Activated T-cell treated with anti-CD3 and anti-CD28 coated beads for 24 hours (primary cell): ENCODE measurements around the gene SLC2A5.
A peak's percentile ranks its signal among the peaks of the same experiment; 100 is the strongest.
"Not testable (repeated sequence)": the region's sequence is repeated elsewhere in the genome, so short reads cannot be mapped to it uniquely, and the experiment has no call there.

Experiments used
- DNase-seq: peaks from one replicate; pipeline ENCODE4 v3.0.0-alpha.2; 2020; ENCODE audit warnings: low read depth

The SLC2A5 gene, protein sequence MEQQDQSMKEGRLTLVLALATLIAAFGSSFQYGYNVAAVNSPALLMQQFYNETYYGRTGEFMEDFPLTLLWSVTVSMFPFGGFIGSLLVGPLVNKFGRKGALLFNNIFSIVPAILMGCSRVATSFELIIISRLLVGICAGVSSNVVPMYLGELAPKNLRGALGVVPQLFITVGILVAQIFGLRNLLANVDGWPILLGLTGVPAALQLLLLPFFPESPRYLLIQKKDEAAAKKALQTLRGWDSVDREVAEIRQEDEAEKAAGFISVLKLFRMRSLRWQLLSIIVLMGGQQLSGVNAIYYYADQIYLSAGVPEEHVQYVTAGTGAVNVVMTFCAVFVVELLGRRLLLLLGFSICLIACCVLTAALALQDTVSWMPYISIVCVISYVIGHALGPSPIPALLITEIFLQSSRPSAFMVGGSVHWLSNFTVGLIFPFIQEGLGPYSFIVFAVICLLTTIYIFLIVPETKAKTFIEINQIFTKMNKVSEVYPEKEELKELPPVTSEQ

DNA sequence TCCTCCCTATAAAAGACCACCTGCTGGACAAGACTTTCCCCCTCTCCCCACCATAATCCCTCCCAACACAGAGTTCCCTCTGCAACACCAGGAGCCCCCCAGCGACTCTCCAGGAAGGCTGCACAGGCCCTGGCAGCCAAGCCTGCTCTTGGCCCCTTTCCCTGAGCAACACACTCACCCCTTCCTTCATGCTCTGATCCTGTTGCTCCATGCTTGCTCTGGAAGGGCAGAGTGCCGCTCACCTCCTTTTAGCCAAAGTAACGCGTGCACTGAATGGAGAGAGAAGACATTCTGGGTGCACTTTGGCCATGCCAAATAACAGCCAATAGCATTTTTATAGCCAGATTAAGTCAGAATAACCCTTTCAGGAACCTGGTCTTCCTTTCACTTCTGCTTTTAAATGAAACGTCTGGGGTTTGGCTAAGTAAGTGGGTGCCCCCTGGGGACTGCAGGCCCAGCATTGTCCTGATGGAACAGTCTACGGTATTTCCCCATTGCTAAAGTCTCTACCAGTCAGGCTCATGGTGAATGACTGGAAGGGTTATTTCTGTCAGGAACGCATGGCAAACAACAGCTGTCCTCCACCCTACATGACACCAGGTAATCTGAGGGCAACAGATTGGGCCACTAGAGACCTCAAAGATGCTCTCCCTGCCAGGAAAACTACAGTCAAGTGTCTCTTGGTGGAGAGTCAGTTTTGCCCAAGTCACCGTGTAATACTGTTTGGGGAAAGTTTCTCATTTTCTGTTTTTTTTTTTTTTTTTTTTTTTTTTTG, at the start of gene SLC2A5:
SLC2A5 (minus strand) TSS at position 310 of the 775 bp plus-strand sequence; CDS start at position 211, 99 bp downstream.
- no peak for DNase-seq

DNA sequence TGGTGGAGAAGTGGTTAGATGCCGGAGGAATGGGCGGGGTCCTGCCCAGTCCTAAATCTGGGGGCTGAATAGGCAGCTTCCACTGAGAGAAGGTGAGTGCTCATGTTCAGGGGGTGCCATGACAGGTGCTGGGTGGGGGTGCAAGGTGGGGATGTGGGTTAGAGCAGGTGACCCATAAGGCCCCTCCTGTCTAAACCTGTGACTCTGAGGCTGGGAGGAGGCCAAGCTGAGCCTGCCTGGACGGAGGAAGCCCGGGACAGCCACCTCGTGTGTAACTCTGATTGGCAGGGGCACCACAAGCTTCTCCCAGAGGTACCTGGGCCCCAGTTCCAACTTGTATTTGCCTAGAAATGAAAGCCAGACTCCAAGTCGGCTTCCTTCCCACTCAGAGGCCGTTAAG, 48.8 kb upstream of the SLC2A5 start:
- no peak for DNase-seq

DNA sequence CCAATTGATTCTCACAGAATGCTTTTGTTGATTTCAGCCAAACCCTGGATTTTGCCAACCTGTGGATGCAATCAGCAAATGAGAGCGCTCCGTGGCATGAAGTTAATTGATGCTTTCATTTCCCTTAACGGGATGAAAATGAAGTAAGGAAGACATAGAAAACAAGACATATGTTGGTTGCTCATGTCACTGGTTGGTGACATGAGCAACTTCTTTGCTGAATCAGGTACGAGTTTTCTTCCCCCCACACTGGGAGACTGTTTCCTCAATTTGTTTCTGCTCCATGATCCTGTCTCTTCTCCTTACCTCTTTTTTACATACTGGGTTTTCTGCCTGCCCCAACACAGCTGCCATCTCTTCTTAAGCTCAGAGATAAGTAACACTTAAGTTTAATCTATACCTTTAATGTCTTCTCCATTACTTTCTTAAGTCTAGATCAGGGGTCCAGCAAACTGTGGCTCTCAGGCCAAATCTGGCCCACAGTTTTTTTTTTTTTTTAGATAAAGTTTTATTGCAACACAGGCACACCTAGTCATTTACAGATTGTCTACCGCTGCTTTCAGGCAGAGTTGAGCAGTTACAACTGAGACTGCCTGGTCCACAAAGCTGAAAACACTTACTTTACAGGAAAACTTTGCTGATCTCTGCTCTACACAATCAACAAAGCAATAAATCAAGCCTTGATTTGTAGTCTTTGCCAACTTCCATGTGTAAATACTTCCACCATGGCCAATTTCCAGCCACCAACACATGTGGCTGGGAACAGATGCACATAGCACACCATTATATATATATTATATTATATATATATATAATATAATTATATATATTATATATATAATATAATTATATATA, 46.1 kb upstream of the SLC2A5 start:
- no peak for DNase-seq

DNA sequence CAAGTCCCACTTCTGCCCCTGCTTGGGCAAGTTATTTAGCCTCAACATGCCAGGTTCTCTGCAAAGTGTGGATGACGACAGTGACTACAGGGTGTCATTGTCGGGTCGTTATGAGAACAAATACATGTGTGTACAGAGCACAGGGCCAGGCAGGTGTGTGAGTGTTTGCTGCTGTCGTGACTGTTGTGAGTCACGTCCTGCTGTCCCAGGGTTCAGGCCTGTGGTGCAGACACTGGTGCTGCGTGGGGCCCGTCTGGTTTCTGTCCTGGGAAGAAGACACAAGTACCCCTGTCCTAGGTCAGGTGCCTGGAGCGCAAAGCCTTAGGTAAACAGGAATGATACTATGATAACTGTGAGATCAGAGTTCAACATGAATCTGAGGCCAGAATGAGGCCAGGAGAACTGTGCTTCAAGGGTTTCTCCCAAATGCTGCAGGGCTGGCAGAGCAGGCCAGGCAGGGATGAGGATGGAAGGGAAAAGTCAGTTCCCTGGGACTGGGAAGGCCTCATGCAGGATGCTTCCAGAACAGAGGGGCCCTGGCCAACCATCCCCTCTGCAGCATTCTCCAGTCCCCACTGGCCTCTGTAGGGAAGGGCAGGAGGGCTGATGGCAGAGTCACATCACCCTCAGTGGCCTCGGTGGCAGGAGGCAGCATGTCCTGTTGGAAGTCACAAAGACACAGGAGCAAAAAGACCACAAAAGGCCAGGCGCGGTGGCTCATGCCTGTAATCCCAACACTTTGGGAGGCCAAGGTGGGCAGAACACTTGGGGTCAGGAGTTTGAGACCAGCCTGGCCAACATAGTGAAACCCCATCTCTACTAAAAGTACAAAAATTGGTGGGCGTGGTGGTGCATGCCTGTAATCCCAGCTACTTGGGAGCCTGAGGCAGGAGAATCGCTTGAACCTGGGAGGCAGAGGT, 43.8 kb upstream of the SLC2A5 start:
- no peak for DNase-seq

DNA sequence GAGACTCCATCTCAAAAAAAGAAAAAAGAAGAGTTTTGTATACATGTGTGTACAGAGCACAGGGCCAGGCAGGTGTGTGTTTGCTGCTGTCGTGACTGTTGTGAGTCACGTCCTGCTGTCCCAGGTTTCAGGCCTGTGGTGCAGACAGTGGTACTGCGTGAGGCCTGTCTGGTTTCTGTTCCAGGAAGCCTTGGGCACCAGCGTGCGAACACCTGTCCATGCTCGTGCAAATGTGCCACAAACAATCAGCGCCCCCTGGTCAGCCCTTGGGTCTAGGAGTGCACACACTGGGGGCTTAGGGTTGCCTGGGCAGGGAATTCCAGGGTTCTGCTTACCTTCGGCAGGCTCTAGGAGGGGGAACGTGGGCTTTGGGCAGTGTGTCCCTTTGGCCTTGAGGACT, 42.5 kb upstream of the SLC2A5 start:
- no peak for DNase-seq

GRCh38 chr1:9111357-9111691, 41.9 kb upstream of the SLC2A5 start:
- no peak for DNase-seq

GRCh38 chr1:9110669-9111356, 41.4 kb upstream of the SLC2A5 start:
- peak; percentile 75 for DNase-seq

GRCh38 chr1:9108056-9108665, 38.7 kb upstream of the SLC2A5 start:
- DNase-seq: no peak

DNA sequence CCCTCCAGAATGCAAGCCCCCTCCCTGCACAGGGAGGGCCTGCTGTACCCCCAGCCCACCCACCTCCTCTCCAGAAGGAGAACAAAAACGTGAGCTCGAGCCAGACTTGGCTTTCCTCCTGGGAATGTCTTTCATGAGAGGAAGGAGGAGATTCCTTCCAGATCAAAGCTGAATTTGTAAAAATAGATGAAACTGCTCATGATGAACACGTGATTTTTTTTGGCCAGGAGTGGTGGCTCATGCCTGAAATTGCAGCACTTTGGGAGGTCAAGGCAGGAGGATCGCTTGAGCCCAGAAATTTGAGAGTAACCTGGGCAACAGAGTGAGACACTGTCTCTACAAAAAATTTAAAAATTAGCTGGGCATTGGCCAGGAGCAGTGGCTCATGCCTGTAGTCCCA, 37.7 kb upstream of the SLC2A5 start:
- no peak for DNase-seq

DNA sequence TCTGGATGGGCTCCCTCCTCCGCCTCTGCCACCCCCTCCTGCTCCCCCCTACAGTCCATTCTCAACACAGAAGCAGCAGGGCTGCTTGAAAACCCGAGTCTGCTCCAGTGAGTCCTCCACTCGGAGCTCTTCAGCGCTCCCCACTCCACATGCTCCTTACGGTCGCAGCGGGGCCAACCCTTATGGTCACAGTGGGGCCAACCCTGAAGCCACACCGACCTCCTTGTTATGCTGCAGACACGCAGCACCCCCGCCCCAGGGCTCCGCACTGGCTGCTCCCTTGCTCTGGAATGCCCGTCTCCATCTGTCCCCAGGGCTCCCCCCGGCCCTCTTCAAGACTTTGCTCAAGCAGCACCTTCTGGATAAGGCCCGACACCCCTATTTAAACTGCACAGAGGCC, 36.9 kb upstream of the SLC2A5 start:
- DNase-seq: no peak

- no peak for DNase-seq
These were observed 36.0 kb upstream of the SLC2A5 start for GRCh38 chr1:9105336-9105867.

DNA sequence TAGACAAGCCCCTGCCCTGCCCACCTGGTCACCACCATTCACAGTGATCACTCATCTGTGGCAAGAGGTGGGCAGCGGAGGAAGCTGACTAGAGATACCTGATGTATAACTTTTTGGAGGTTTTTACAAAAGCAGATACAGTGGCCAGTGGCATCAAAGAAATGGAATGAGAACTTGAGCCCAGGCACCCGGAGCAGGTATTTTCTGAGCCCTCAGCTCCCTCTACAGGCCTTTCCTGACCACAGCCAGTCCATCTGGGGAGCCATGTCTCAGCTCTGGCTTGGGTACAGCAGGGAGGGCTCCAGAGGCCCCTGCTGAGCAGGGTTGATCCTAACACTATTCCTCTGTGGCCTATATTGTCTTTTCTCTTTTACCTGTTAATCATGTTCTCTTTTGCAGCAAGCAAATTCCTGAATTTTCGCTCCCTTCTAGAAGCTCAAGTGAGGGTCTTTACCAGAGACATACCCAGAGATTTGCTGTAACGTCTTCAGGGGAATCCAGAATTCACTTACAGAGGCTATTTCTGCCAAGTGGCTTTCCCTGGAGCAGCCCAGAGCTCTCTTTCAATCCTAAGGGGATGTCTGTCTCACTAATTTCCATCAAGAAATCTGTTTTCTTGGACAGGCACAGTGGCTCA, 32.2 kb upstream of the SLC2A5 start:
- no peak for DNase-seq

DNA sequence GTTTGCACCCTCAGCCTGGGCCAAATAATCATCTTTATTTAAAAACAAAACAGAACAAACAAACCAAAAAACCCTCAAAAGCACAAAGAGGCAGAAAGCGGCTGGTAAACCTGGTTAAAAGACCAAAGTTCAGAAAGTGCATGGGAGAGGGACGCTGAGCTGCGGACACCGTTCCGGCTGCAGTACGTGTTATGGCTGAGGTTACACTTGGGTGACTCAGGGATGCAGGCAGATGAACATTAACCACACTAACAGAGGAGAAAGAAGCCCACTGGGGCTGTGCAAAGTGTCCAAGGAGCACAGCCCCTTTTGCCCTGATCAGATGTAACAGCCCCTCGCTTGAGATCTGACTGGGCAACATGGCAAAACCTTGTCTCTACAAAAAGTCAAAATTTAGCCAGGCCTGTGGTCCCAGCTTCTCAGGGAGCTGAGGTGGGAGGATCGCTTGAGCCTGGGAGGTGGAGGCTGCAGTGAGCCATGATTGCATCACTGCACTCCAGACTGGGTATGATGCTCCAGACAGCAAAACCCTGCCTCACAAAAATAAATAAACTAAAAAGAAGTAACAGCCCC, 31.1 kb upstream of the SLC2A5 start:
- DNase-seq: no peak

- no peak for DNase-seq
These were observed 30.1 kb upstream of the SLC2A5 start for GRCh38 chr1:9099555-9099954.

GRCh38 chr1:9097947-9098705, 28.7 kb upstream of the SLC2A5 start:
- DNase-seq: no peak

- DNase-seq: no peak
These were observed 26.4 kb upstream of the SLC2A5 start for GRCh38 chr1:9095818-9096217.

- not testable (repeated sequence) for DNase-seq
These were observed 24.7 kb upstream of the SLC2A5 start for GRCh38 chr1:9093996-9094595.

DNA sequence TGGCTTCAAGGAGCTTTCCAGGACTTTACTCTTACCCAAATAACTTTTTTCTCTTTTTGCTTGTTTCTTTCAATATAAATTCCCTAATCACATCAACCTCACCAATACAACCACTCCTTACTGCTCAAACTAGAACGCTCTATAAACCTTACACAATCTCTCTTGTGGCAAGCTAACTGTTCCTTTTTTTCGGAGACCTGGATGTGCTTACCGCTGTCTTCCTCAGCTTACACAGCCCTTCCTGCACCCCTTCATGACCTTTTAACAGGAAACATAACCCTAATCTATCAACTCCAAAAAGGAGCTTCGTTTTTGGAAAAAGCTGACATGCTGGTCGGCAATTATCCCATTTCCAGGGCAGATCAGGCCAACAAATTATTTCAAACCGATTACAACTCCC, 24.1 kb upstream of the SLC2A5 start:
- no peak for DNase-seq
